Right hindlimb (tissue), 1 donor: ENCODE data around the gene STX18.
"Not testable (repeated sequence)": the region's sequence is repeated elsewhere in the genome, so short reads cannot be mapped to it uniquely, and the experiment has no call there.

ENCODE experiments used
- DNase-seq: peaks from one replicate; pipeline ENCODE4 v3.0.0-alpha.2; 2018

The STX18 gene

GRCh38 chr4:4506961-4507360 is 34.9 kb downstream of the STX18 start:
- DNase-seq, result no peak

GRCh38 chr4:4505211-4505610 is 36.6 kb downstream of the STX18 start:
- DNase-seq, result not testable (repeated sequence)

GRCh38 chr4:4504783-4505182 is 37.1 kb downstream of the STX18 start:
- DNase-seq, result no peak

GRCh38 chr4:4502694-4503311 is 39.0 kb downstream of the STX18 start:
- DNase-seq, result no peak

GRCh38 chr4:4501679-4502078 is 40.2 kb downstream of the STX18 start:
- no peak for DNase-seq

- DNase-seq, result no peak
Observed at GRCh38 chr4:4499438-4500123, 42.3 kb downstream of the STX18 start.

GRCh38 chr4:4496592-4497372 is 45.1 kb downstream of the STX18 start:
- no peak for DNase-seq

GRCh38 chr4:4494882-4495281 is 47.0 kb downstream of the STX18 start:
- no peak for DNase-seq

- no peak for DNase-seq
Observed at GRCh38 chr4:4492161-4492847, 49.5 kb downstream of the STX18 start.

GRCh38 chr4:4491396-4491893 is 50.4 kb downstream of the STX18 start:
- no peak for DNase-seq

GRCh38 chr4:4490816-4491215 is 51.0 kb downstream of the STX18 start:
- no peak for DNase-seq

GRCh38 chr4:4490041-4490440 is 51.8 kb downstream of the STX18 start:
- no peak for DNase-seq

GRCh38 chr4:4488405-4489404 is 53.1 kb downstream of the STX18 start:
- peak; percentile 72 for DNase-seq

- DNase-seq, result no peak
Observed at GRCh38 chr4:4486969-4487368, 54.9 kb downstream of the STX18 start.

GRCh38 chr4:4485806-4486205 is 56.0 kb downstream of the STX18 start:
- DNase-seq, result no peak

GRCh38 chr4:4481399-4481994 is 60.4 kb downstream of the STX18 start:
- DNase-seq, result no peak

GRCh38 chr4:4480685-4481398 is 61.0 kb downstream of the STX18 start:
- no peak for DNase-seq

GRCh38 chr4:4480205-4480604 is 61.6 kb downstream of the STX18 start:
- no peak for DNase-seq

- DNase-seq, result no peak
Observed at GRCh38 chr4:4479366-4479765, 62.5 kb downstream of the STX18 start.

- DNase-seq, result no peak
Observed at GRCh38 chr4:4477796-4478195, 64.1 kb downstream of the STX18 start.

- DNase-seq, result no peak
Observed at GRCh38 chr4:4477391-4477790, 64.5 kb downstream of the STX18 start.
